Cerebellar nuclear complex (tissue), 1 donor: ENCODE data around the gene PPP1R26.
"Not testable (repeated sequence)": the region's sequence is repeated elsewhere in the genome, so short reads cannot be mapped to it uniquely, and the experiment has no call there.

Source experiments
- DNase-seq, 2 experiments: peaks; one replicate each; lab custom pipeline; 2025; lab: John Stamatoyannopoulos, UW

The PPP1R26 gene, protein sequence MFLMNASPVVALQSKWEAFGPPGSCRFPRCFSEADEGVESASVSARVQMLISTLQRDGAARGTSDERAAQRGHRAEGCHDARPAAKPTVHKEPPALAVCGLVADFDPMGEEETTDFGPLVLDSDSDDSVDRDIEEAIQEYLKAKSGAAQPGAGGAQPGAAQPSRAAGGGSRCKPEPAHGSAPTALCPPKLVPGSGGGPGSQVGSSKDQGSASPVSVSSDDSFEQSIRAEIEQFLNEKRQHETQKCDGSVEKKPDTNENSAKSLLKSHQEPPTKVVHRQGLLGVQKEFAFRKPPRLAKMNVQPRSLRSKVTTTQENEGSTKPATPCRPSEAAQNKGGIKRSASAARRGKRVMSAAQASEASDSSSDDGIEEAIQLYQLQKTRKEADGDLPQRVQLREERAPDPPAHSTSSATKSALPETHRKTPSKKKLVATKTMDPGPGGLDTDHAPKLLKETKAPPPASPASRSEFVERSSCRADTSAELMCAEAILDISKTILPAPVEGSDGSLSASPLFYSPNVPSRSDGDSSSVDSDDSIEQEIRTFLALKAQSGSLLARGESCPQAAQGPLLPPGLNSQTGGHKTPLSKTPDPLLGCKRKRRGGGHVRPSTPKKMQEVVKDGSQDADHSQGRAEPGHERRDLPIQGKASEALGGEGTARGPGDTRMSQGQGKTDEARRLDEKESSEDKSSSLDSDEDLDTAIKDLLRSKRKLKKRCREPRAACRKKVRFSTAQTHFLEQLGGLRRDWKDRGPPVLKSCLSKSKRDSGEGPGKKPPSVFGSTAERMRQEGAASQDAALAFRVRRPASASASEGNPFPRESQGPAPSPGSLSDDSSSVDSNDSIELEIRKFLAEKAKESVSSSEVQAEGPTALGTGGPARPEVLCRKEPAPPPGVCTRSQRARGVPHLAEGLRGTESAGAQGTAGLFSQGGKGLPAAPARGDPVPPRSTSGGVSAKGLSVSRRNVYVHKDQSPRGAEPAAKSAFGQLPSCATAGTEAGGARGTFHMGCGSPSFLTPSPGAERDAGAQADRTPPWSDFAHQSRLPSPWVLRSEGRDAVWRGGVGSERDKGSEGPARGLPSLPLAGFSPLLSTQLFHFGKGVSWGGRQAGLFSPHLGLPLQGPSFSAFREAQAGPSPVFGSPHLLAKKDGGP (N-terminal part only)

DNA sequence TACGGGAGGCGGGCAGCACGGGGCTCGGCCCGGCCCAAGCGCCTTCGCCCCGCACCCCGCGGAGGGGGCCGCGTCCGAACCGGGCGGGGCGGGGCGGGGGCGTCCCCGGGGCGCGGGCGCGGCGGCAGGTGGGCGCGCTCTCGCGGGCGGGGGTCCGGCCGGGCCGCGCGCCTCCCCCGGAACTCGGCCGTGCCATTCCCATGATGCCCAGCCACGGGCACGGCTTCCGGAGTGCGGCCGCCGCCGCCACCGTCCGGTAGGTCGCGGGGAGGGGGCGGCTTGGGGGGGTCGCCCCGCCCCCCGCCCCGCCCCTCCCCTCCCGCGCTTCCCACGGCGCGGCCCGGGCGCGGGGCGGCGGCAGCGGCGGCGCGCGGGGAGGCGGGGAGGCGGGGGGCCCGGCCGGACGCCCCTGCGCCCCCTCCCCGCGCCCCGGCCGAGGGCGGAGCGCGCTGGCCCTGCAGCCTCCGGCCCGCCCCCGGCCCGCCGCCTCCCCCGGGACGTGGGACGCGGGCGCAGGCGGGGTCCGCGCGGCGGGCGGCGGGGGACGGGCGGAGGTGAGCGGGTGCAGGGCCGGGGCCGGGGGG is at the start of gene PPP1R26:
Gene PPP1R26 (plus strand): TSS at position 314 of the 584 bp plus-strand sequence. CDS start 4,729 bp downstream, outside the sequence.
- DNase-seq = no peak

GRCh38 chr9:135437259-135437658 is 42.3 kb upstream of the PPP1R26 start:
- DNase-seq = no peak

DNA sequence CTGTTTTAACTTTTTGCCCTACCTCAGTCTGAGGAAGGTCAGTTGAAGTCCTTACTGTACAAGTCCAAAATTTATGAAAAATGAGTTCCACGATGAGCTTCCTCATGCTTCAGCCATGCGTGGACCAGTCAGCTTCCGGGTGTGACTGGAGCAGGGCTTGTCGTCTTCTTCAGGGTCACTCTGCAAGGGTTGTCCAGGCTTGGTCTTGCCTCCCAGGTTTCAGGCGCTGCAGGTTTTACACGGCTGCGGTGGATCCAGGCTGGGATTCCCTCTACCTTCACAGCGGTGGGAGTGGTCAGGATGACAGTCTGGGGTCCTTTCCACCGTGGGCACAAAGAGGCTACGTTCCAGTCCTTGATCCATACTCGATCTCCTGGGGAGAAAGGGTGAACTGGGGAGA is 41.9 kb upstream of the PPP1R26 start:
- DNase-seq = not testable (repeated sequence)

DNA sequence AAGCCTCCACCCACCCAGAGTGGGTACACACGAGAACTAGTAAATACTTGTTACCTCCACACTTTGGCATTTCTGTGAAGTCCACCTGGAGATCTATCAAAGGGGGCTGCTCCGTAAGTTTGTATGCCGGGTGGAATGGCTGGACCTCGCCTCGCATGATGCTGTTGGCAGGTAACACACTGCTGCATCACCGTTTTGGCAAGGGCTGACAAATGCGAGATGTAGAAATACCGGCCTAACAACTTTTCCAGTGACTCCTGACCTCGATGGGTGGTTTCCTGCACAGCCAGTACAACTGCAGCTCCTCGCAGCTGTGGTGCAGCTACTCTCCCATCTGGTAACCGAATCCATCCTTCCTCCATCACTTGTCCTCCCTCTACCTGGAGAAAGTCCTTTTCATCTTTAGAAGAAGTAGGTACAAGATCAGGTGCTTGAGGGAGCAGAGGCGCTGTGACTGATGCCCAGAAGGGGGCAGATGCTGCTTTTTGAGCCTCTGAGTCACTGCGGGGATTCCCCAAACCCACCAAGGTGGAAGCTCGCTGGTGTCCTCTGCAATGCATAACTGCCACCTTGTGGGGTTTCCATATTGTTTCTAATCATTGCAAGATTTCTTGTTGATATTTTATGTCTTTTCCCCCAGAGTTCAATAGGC is 40.9 kb upstream of the PPP1R26 start:
- not testable (repeated sequence) for DNase-seq

GRCh38 chr9:135439514-135439913 is 40.1 kb upstream of the PPP1R26 start:
- not testable (repeated sequence) for DNase-seq

- no peak for DNase-seq
Measured at GRCh38 chr9:135439916-135440315, 39.7 kb upstream of the PPP1R26 start.

DNA sequence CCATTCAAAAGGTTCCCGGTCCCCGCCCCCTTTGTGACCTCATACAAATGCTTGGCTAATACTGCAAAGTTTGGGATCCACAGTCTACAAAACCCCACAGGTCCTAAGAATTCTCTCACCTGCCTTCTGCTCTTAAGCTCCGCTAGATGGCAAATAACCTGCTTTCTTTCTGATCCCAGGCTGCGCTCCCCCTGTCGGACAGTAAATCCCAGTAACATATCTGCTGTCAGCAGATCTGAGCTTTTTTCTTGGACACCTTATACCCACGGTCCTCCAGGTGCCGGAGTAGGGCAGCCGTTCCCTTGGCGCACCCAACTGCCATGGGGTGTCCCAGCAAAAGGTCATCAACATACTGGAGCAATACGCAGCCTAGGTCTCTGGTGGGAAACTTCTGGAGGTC is 39.0 kb upstream of the PPP1R26 start:
- no peak for DNase-seq

- not testable (repeated sequence) for DNase-seq
Measured at GRCh38 chr9:135441105-135442071, 38.2 kb upstream of the PPP1R26 start.

- no peak for DNase-seq
Measured at GRCh38 chr9:135442075-135442474, 37.5 kb upstream of the PPP1R26 start.

DNA sequence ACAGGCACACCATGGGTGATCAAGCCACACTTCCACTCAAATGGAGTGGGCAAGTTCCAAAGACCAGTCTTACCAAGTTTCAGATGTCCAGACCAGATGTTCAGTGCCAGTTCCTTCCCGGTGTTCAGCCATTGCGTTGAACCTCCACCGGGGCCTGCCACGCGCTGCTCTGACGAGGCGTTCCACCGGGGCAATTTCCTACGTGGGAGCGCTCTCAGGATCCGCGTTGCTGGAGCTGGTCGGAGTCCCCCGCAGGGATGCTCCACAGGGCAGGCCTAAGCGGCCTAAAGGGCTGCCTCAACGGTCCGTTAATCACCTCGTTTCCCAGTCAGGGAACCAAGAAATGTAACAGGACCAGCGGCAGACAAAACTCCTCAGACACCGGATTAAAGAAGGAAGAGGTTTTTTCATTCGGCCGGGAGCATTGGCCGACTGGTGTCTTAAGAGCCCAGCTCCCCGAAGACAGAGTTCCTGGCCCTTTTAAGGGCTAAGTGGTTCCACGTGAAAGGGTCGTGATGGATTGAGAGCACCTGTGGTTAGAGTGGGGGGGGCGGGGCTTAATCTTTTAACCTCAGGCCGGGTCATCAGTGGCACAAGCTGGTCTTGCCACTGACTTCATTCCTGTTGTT is 35.7 kb upstream of the PPP1R26 start:
- no peak for DNase-seq

DNA sequence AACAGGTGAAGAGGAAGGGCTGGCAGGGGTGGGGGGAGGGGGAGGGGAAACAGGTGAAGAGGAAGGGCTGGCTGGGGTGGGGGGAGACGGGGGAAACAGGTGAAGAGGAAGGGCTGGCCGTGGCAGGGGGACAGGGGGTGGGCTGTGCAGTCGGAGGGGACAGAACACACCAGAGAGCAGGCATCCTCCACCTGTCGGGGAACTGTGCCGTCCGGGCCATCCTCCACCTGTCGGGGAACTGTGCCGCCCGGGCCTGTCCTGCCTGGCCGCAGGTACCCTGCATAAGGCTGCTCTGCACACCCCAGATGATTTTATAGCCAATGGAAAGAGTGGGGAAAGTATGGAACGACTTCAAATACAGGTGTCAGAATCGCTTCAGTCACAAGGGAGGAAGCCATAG is 32.5 kb upstream of the PPP1R26 start:
- DNase-seq = no peak

DNA sequence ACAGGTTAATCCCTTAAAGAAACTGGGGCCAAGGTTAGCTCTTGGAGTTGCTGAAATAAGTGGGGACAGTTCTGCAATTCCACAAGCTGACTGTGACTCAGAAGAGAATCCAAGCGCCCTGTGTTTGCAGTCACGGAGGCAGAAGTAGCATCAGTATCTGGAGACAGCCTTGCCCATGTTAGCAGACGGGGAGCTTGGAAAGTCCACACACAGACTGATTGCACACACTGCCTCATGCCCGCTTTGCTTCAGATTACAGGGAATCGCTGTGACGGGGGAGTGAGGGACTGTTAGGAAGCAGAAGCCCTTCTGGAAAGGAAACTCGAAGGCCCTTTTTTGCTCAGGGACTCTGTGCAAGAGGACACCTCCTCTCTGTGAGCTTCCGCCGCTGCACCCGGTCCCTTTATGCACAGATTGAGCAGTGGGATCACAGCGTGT is 30.9 kb upstream of the PPP1R26 start:
- DNase-seq = no peak

DNA sequence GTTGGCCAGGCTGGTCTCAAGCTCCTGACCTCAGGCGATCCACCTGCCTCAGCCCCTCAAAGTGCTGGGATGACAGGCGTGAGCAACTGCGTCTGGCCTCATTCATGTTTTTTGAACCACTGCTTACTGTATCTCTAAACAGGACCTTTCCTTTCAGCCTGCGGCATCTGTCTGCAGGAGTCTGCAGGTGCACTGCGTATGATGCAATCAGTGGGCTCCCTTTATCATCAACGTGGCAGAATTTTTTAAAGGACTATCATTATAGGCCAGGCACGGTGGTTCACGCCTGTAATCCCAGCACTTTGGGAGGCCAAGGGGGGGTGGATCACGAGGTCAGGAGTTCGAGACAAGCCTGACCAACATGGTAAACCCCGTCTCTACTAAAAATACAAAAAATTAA is 30.1 kb upstream of the PPP1R26 start:
- not testable (repeated sequence) for DNase-seq

- DNase-seq = no peak
Measured at GRCh38 chr9:135450956-135451355, 28.6 kb upstream of the PPP1R26 start.

GRCh38 chr9:135451909-135452308 is 27.7 kb upstream of the PPP1R26 start:
- DNase-seq = not testable (repeated sequence)

DNA sequence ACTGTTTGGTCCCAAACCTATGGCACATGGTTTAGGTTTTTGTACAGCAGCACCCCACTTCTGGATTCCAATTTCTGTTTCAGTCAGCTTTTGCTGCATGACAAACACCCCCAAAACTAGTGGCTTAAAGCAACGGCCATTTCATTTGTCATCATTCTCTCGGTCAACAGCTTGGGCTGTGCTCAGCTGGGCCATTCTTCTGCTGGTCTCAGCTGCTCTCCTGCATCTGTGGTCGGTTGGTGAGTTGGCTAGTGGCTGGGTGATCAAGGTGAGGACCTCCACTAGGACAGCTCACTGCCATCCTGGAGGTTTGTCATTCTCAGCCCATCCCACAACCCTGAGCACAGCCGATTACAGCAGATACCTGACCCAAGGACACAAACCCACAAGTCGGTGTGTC is 24.8 kb upstream of the PPP1R26 start:
- no peak for DNase-seq

- no peak for DNase-seq
Measured at GRCh38 chr9:135455401-135456030, 24.1 kb upstream of the PPP1R26 start.

- DNase-seq = no peak
Measured at GRCh38 chr9:135456436-135457104, 23.0 kb upstream of the PPP1R26 start.

GRCh38 chr9:135458478-135458877 is 21.1 kb upstream of the PPP1R26 start:
- not testable (repeated sequence) for DNase-seq
